NCI-H1694 (cell line): ENCODE data around the gene HGFAC.

Experiments
- DNase-seq: peaks from one replicate; lab custom pipeline; 2025; lab: John Stamatoyannopoulos, UW

Gene HGFAC

DNA sequence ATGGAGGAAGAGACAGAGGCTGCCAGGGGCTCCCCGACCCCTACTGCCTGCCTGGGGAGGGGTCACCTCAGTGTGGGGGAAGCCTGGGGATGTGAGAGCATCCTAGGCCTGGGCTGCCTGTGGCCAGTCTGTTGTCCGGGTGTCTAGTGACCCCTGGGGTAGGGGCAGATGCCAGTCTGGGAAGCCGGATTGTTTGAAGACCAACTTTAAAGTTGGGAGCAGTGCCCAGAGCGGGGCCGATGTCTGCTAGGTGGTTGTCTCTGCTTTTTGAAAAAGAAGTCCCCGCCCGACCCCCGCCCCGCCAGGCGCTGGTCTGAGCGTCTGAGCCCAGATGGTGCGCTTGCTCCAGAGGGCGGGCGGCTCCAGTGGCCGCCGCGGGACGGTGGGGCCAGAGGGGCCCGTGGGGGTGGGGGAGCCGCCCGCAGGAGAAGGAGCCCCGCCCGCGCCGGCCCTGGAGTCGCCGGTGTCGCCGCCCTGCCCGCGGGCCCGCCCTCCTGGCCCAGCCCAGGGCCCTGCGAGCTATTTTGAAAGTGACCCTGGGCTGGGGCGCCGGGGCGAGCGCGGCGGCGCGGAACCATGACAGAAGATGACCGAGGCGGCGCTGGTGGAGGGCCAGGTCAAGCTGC, 21.1 kb downstream of the HGFAC start, which contains the start of gene DOK7:
Gene DOK7 (plus strand): TSS at position 517 of the 626 bp plus-strand sequence. CDS start 70 bp downstream, at position 587.
- DNase-seq, result no peak

DNA sequence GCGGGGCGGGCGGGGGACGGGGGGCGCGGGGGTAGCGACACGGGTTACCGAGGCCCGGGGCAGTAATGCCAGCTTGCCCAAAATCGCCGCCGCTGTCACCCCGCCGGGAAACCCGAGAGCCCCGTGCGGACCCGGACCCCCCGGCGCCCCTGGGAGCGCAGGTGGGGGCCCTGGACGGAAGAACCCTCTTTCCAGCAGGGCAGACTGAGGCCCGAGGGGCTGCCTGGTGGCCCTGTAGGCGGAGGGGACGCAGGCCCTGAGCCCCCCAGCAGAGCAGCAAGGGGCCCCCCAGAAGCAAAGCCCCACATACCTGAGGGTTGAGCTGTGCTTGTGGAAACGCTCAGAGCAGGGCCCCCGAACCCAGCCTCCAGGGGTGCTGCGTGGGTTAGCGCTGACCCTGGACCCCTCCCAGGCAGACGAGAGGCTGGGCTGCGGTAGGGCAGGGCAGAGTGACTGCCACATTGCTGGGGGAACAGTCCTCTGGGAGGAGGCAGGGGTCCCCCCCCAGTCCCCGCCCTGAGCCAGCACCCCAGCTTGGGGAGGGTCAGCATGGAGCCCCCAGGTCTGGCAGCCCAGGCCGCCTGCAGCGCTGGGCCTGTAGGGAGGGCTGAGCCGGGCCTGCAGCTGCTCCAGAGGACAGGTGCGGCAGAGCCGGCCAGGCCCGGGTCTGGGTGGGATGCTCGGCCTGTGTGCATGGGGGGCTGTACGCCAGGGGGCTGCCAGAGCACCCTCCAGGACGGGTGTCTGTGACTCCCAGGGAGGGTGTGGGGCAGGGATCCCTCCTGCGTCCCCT, 22.0 kb downstream of the HGFAC start:
- DNase-seq, result no peak

DNA sequence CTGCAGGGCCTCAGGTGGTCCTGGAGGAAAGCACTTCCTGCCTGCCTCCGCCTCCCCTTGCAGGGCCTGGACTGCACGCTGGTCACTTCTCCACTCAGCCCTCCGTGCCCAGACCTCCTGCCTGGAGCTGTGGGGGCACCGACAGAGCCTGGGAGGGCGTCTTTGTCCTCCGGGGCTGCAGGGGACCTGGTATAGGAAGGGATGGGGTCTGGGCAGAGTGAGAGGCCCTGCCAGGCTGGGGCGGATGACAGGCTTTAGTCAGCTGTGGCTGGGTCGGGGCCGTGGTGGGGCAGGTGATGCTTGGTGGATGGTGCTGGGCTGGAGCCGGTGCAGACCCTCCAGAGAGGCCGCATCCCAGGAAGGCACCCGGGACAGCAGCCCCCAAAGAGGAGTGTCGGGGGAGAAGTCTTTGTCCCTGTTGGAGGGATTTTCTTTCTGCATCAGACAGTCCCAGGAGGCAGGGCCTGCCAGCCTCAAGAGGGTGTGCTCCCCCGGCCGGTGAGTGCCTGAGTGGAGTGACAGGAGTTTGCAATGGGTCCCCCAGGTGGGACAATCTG, 22.7 kb downstream of the HGFAC start:
- no peak for DNase-seq

DNA sequence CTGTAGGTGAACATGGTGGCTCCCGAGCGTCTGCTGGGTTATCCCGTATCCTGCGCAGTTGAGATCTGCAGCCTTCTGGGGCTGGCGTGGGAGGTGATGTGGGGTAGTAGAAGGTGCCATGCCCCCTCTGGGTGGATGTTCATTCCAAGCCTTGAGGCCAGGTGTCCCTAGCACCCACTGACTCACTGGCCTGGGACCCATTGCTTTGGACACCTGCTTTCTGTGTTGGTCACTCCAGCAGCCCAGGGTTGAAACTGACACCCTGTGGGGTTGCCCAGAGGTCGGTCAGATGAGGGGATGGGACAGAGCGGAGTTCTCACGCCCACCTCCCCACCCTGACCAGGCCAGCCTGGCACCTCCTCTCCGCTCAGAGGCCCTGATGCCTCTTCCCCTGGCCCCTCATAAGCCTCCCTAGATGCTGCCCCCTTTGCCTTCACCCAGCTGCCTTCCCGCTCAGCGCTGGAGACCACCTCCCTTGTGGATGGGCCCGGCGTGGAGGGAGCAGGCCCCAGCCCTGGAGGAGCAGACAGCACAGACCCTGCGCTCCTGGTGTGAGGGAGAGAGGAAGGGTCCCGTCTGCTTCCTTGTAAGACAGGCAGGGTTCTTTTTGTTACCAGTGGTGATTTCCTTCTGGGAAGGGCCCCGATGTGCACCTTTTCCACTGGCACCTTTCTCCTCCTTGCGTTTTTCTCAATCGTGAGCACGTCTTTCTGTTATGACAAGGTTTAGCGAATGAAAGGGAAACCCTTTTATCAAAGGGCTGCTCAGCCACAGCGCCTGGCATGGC, 23.3 kb downstream of the HGFAC start:
- DNase-seq, result no peak

DNA sequence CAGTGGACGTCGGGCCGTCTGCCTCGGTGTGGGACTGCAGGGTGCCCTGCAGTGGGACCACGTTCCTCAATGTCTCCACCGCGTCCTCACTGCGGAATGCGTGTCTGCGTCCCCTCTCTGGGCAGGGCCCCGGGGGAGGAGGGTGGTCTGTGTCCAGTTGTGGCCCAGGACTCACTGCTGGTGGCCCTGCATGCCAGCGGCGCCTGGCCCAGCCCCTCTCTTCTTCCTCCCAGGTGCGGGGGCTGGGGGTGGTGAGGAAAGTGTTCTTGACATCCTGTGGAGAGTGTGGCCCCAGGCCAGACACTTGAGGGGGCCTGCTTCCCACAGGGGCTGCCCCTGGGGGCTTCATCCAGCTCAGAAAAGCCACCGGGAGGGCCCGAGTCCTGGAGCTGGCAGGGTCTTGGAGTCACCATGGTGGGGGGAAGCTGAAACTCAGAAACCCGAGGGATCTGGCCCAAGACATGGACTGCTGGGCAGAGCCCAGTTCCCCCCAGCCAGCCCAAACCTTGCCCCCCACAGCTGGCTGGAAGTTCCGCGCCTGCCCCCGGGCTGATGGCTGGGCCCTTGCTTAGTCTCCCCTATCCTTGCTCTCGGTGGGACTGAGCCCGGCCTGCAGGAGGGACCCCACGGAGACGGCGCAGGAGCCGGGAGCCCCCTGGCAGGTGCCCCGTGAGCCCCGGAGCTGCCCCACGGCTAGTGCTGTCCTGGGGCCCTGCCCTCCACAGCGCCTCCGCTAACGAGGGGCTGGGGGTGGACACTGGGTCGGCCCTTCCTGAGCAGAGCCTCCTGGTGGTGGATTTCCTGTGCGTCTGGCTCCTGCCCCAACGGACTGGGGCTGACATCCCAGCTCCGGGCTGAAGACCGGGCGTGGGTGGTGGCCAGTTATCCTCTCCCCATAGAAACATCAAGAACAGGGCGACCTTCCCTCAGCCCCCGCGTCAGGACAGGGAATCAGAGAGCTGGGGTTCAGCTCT, 24.2 kb downstream of the HGFAC start:
- no peak for DNase-seq

DNA sequence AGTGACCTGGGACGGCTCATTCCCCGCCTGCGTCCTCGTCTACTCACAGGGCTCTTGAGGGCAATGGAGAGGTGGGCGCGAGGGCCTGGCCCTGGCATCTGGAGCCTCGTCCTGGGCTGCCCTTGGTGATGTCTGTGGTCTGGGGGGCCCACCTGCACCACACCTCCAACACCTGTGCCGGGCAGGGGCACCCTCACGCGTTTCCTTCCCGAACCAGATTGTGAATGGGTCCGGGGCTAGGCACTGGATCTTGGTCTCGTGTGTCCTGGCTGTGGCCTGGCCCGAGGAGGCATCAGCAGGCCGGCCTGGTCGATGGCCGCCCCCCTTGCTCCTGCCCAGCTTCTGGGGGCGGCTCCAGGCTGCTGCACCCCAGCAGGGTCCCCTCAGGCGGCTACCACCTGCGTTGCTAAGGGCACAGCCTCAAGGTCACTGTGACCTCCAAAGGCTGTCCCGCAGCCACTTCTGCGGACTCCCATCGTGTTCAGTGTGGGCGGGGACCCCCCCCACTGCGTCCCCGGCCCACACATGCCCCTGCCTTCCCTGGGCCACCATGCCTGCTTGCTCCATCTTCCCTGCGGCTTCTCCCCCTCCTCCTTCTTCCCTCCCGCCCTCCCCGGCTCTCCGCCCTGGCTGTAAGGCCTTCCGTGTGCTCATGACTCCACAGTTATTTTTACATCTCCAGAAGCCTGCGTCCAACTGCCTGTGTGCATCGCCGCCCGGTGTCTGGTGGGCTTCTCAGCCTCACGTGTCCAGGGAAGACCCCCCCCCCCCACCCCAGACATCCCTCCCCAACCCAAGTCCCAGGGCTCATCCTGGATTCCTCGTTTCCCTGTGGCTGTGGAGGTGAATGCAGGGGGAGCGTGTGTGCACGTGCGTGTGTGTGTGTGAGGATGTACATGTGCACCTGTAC, 25.2 kb downstream of the HGFAC start:
- no peak for DNase-seq

DNA sequence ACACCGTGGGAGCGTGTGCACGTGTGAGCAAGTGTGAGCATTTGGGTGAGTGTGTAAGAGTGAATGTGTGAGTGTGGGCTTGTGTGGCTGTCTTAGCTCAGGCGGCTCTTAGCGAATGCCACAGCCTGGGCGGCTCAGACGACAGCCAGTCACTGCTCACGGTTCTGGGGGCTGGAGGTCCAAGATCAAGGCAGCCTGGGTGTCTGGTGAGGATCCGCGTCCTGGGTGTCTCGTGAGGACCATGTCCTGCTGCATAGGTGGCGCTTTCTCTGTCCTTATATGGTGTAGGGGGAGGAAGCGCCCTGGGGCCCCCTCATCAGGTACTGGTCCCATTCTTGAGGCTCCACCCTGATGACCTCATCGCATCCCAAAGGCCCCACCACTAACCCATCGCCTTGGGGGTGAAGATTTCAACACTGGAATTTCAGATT, 25.8 kb downstream of the HGFAC start:
- DNase-seq, result no peak

DNA sequence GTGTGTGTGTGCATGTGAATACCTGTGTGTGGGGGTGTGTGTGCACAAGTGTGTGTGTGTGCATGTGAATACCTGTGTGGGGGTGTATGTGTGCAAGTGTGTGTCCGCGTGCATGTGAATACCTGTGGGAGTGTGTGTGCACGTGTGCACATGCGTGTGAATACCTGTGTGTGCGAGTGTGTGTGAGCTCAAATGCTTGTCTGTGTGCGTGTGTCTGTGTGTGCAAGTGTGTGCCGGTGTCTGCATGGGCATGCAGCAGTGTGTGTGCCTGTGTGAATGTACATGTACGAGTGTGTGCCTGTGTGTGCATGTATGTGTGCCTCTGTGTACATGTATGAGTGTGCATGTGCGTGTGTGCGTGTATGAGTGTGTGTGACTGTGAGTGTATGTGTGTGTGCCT, 26.4 kb downstream of the HGFAC start:
- no peak for DNase-seq

DNA sequence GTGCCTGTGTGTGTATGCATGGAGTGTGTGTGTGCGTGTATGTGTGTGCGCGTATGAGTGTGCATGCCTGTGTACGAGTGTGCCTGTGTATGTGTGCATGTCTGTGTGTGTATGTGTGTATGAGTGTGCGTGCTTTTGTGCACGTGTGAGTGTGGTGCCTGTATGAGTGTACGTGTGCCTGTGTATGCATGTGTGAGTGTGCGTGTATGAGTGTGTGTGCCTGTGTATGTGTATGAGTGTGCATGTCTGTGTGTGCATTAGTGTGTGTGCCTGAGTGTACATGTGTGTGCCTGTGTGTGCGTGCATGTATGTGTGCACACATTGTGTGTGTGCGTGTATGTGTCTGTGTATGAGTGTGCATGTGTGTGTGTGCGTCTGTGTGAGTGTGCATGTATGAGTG, 27.0 kb downstream of the HGFAC start:
- DNase-seq, result no peak

DNA sequence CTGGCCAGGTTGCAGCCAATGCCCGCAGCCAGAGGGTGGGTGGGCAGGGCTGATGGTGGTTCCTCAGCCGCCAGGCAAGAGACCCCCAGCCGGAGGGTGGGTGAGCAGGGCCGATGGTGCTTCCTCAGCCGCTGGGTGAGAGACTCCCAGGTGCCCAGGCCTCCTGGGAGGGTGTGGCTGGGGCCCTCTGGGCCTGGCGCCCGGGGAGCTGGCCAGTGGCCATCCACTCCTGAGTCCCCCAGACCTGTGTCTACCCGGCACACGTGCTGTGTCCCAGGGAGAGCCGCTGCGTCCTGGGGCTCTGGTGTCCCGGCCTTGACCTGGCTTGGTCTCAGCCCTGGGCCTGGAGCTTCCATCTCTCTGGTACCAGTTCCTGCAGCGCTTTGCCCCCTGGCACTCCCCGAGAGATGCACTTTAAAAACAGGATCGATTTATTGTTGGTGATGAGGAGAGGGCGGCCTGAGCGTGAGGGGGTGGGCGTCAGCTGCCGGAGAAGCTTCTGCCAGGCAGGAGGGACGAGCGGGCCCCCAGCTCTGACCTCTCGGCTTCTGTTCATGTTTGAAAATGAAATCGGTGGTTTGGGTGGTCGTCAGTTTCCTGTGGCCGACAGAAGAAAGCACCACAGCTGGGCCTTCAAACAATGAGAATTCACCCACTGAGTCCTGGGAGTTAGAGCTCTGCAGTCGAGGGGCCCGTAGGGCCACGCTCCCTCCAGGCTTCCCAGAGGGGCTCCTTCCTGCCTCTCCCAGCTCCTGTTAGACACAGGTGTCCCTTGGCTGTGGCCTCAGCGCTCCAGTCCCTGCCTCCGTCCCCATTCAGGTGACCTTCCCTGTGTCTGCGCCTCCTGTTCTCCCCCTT, 27.8 kb downstream of the HGFAC start:
- no peak for DNase-seq

DNA sequence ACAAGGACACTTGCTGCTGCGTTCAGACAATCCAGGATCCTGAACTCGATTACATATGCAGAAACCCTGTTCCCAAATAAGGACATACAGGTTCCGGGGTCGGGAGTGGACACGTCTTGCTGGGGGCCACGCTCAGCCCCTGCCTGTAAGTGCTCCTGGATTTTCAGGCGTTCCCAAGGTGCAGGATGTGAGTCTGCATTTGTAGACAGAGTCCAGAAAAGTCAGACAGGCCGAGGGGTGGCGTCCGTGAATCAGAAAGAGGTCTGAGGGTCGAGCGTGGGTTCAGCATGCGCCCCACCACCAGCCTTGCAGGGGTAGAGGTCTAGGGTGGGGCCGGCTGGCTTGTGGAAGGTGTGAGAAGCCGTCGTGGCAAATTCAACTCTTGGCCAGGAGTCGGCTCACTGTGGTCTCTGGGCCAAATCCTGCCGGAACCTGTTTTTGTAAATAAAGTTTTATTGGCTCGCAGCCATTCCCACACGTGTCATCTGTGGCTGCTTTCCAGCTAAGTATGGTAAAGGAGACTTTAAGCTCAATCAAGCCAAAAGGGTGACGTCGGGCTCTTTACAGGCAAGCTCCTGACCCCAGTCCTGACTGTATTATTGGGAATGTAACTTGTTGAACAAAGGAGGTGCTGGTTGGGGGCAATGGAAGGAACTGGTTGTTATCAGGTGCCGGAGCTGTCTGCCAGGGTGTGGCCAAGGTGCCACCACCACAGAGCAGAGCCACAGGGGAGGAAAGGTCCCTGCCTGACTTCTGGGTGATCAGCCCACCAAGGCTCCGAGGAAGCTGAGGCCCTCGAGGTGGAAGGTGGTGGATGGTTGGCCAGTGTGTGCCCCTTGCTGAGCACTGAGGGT, 28.7 kb downstream of the HGFAC start:
- DNase-seq, result no peak

DNA sequence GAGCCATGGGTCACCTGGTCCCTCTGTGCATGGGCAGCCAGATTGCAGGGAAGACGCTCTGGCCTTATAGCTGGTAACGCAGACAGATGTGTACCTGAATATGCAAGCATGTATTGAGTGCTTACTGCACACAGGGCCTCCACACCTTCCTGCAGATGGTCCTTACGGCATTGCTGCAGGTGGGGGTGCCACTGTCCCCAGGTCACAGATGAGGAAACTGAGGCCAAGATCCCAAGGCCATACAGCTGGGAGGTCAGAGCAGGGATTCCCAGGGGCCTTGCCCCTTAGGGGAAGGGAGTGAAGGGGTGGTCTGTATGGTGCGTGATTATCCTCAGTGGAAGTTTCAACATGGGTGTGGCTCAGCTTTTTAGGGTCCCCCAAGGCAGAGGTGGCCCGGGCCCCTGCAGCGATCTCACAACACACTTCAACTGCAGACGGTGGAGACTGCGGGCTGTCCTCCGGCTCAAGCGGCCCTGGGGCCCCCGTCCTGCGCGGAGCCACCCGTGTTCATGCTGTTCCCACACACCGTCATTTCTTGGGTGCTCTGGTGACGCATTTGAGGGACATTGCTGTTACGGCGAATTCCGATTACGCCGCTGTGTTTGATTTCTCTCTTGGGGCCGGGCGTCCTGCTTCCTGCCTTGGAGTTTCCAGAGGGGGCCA, 29.5 kb downstream of the HGFAC start:
- no peak for DNase-seq

DNA sequence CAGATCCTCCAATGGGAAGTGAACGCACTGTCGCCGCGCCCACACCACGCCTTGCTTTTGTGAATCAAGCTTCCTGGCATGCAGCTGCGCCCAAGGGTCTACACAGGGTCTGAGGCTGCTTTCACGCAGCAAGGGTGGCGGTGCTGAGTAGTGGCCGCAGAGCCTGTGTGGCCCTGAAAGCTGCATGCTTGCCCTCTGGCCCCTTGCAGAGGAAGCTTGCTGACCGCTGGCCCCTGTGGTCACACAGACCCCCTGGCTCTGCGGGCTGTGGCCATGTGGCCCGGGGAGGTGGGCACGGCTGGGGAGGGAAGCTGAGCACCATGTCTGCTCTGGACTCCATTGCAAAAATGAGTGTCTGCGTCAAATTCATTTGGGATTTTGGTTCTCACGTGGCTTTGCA, 30.1 kb downstream of the HGFAC start:
- DNase-seq, result no peak

DNA sequence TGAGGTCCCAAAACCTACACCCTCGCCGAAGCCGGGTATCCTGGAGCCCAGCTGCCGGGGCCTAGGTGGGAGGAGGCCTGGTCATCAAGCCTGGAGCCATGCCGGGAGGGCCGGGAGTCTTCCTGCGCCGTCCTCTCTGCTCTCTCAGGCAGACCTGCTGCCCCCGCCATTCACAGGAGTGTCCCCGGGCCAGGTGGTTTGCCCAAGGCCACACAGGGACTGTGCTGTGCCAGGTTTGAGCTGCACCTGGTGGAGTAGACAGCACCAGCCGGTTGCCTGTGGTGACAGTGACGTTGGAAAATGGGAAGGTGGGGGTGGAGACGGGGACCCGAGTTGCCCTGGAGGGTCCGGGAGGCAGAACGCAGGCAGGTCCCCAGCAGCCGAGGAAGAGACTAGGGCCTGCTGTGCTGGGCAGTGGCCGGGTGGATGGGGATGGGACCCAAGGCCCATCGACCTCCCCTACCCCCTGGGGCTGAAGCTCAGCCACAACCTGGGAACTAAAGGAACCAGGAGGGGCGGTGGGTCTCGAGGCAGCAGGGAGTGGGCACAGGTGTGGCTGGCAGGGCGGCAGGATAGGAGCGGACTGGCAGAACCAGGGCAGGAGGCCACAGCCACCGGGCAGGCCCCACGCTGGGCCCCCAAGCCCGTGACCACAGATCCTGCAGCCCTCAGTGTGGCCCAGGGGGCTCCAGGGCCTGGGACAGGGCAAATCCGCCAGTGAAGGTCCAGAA, 30.8 kb downstream of the HGFAC start:
- no peak for DNase-seq

DNA sequence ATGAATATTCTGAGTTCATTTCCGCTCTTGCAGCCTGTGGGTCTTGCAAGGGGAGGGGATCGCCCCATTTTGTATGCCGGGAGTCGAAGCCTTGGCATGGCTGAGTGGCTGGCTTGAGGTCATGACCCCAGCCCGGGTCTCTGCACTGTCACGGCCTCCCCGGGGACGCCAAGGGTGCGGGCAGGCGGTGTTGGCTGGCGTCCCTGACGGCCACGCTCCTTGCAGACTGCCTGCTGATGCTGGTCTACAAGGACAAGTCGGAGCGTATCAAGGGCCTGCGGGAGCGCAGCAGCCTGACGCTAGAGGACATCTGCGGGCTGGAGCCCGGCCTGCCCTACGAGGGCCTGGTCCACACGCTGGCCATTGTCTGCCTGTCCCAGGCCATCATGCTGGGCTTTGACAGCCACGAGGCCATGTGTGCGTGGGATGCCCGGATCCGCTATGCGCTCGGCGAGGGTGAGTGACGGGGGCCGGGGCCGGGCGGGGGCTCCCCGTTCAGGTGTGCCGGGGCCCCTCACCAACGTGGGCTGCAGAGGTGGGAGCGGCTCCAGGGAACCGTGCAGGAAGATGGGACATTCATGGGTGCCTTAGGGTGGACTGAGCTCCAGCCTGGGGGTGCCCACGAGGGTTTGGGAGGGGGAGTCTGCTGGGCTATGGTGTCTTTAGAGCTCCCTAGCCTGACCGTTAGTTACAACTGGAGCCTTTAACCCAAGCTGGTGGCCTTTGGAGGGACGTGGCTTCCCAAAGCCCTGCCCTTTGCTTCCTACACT, 31.6 kb downstream of the HGFAC start:
- DNase-seq, result no peak
